Pancreas (tissue), 10 donors: ENCODE data around the gene FBLN1. TPM values are rescaled to one million over a fixed set of nuclear protein-coding genes. Genes with fewer than 3 reads are reported as not detected.
A peak's percentile ranks its signal among the peaks of the same experiment; 100 is the strongest.
"Not testable (repeated sequence)": the region's sequence is repeated elsewhere in the genome, so short reads cannot be mapped to it uniquely, and the experiment has no call there.

ENCODE experiments used
- ATAC-seq, 4 donors: fragments of 200-7000 bp; cut with Tn5 transposase; one replicate each; pipeline versions ENCODE4 v1.8.0 to v1.9.1; 2020; ENCODE audit warnings: mild to moderate bottlenecking in 4 of 4, moderate library complexity in 4 of 4
- DNase-seq, 6 donors: peaks; one replicate each; pipeline ENCODE4 v3.0.0-alpha.2; 2020
- FAIRE-seq: peaks from 2 replicates; lab custom pipeline; 2012; peaks lifted over from hg19 to GRCh38; lab: Jason Lieb, UNC
- H3K27ac ChIP-seq, 4 donors: fragments of 200-600 bp; sonication (generic); 1 replicate in 3 of 4; 2 replicates in 1 of 4; pipeline versions ENCODE4 v1.5.0 to v1.8.0; 2020
- H3K27me3 ChIP-seq, 4 donors: fragments of 200-600 bp; one replicate each; pipeline ENCODE4 v1.8.0; 2021
- H3K36me3 ChIP-seq, 3 donors: fragments of 200-600 bp; sonication (generic) in 1 of 3; one replicate each; pipeline versions ENCODE4 v1.5.0 to v1.8.0; 2020 to 2021
- H3K4me1 ChIP-seq, 3 donors: fragments of 200-600 bp; one replicate each; pipeline ENCODE4 v1.8.0; 2021
- H3K4me3 ChIP-seq, 4 donors: fragments of 200-600 bp; sonication (generic) in 2 of 4; one replicate each; pipeline versions ENCODE4 v1.5.0 to v1.8.0; 2020 to 2021
- H3K9me3 ChIP-seq, 4 donors: fragments of 200-600 bp; one replicate each; pipeline ENCODE4 v1.8.0; 2021
- WGBS, 2 donors: extraction: QIAGEN DNeasy Blood & Tissue Kit; methylation state at CpG; one replicate each; pipeline ENCODE4 v1.1.7; 2013; 5-methylcytosine and 5-hydroxymethylcytosine counted together
- intact Hi-C, 3 donors: fragments of 100-400 bp; cut with DNase I; formaldehyde crosslinking; loops; one replicate each; pipeline versions ENCODE4 v1.11.1 to v1.14.2; 2022
- polyA plus RNA-seq, 2 donors: library from polyadenylated mRNA; stranded (reverse); fragments of 200-250 nt; gene quantifications; one replicate each; pipeline ENCODE4 v1.2.3, GENCODE V29; 2013
- total RNA-seq, 6 donors: library from RNA; stranded (reverse); fragmentation: NEBNext Ultra II Directional in 4 of 6; extraction: Animal tissue kit (Norgen Biotek cat#: 25700) in 4 of 6; gene quantifications; one replicate each; pipeline versions ENCODE4 v1.2.1 to v1.2.4, GENCODE V29; 2021 to 2023
- TF ChIP-seq, protein P1 (sequence below), 4 donors: fragments of 200-600 bp; sonication (generic) in 3 of 4; IDR thresholded peaks; one replicate each; pipeline versions ENCODE4 v1.5.0 to v1.8.0; 2021; ENCODE audit warnings: antibody characterized with exemption in 4 of 4
- donor health status: healthy with polysubstance abuse.
- donor health status: DM: no; HTN: no; CAD: no; lungs with moderate emphysema.
- donor health status: DM: no; HTN: no; CAD: no.
- donor health status: control.
- donor health status: control.
- donor health status: Bipolar disorder and iron deficiency.
- donor health status: DM: yes; HTN: yes; CAD: no.
- donor health status: DM: no; HTN: no; CAD: no.
- donor health status: DM: no; HTN: no; CAD: no.
- donor health status: DM: yes; HTN: yes; CAD: no.

Gene FBLN1
- total and polyA plus RNA-seq, 8 donors = 12.0 to 114 (median 21.5) TPM

DNA sequence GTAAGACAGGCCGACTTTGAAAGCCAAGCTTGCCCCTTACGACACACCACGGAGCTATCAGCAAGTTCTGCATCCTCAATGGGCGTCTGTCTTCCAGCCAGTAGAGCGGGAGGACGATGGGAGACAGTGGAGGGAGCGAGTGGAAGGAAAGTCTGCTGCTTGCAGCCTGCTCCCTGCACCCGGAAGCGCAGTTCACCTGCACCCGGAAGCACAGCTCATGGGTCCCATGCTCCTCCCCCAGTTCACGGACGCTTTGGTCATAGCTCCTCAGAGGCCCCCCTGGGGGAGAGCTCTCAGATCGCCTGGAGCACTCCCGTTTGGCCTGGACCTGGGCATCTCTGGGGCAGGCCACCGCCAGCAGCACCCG lies 51.3 kb downstream of the FBLN1 start:
- TF ChIP-seq, protein P1, sequence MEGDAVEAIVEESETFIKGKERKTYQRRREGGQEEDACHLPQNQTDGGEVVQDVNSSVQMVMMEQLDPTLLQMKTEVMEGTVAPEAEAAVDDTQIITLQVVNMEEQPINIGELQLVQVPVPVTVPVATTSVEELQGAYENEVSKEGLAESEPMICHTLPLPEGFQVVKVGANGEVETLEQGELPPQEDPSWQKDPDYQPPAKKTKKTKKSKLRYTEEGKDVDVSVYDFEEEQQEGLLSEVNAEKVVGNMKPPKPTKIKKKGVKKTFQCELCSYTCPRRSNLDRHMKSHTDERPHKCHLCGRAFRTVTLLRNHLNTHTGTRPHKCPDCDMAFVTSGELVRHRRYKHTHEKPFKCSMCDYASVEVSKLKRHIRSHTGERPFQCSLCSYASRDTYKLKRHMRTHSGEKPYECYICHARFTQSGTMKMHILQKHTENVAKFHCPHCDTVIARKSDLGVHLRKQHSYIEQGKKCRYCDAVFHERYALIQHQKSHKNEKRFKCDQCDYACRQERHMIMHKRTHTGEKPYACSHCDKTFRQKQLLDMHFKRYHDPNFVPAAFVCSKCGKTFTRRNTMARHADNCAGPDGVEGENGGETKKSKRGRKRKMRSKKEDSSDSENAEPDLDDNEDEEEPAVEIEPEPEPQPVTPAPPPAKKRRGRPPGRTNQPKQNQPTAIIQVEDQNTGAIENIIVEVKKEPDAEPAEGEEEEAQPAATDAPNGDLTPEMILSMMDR (IDR thresholded peaks at IDR 0.05) = no peak
- no peaks in the 10 kb centered on the region for H3K36me3 ChIP-seq
- no peak overlapping the region for H3K27ac ChIP-seq
- peaks cover 0 to 10% (median 0%) of the 10 kb centered on the region in 3 donors for H3K4me1 ChIP-seq
- WGBS, 2 donors = 36 to 38% methylated on average over 16 of the region's 16 CpGs
- H3K9me3 ChIP-seq = no peaks in the 10 kb centered on the region
- no peaks in the 10 kb centered on the region for H3K27me3 ChIP-seq
- FAIRE-seq = no peak
- no peak overlapping the region for H3K4me3 ChIP-seq
- DNase-seq = no peak
- ATAC-seq = peak; percentile 26 to 61 (median 45)
- intact Hi-C loops = loop anchor here in 2 of 3 donors (5.0 kb wide), 2 partner anchors 112 to 287 kb away; no protein-coding TSS in a partner anchor

DNA sequence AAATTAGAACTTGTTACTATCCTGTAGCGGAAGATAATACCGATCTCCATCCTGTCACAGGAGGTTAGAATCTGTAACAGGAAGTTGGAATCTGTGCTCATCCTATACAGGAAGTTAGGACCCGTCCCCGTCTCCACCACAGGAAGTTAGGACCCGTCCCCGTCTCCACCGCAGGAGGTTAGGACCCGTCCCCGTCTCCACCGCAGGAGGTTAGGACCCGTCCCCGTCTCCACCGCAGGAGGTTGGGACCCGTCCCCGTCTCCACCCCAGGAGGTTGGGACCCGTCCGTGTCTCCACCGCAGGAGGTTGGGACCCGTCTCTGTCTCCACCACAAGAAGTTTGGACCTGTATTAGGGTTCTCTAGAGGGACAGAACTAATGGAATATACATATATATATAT lies 52.2 kb downstream of the FBLN1 start:
- H3K4me3 ChIP-seq = no peak overlapping the region

DNA sequence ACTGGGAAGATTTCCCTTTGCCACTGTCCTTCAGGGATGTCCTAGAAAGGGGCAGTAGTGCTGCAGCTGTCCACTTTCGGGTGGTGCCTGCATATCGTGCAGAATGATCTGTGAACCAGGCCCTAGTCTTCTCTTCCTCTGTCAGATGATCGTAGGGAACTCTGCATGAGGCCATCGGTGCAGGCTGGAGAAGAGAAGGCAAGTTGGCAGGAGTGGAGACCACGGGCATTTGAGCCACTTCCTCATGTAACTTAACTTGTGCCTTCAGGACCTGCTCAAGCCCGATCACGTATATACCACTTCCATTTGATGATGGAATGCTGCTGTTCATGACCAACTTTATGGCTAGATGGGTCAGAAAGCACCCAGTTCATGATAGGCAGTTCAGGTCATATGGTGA lies 55.2 kb downstream of the FBLN1 start:
- 64 to 77% methylated on average over 7 of the region's 7 CpGs for WGBS, 2 donors
- H3K36me3 ChIP-seq, H3K27ac ChIP-seq, H3K27me3 ChIP-seq, ATAC-seq, DNase-seq, H3K4me3 ChIP-seq, FAIRE-seq, H3K9me3 ChIP-seq, intact Hi-C loops: not testable (repeated sequence)
- H3K4me1 ChIP-seq = peaks cover 0 to 10% (median 0%) of the 10 kb centered on the region in 3 donors

More for the DNA sequence above, 52.2 kb downstream of the FBLN1 start:
- Histone ChIP-seq H3K4me1 (peaks cover 0 to 10% (median 0%) of the 10 kb centered on the region in 3 donors), H3K27me3 (no peaks in the 10 kb centered on the region), H3K9me3 (no peaks in the 10 kb centered on the region), H3K27ac (no peak overlapping the region), H3K36me3 (no peaks in the 10 kb centered on the region)
- intact Hi-C loops = loop anchor here in 2 of 3 donors (5.0 kb wide), 2 partner anchors 113 to 288 kb away; no protein-coding TSS in a partner anchor
- ATAC-seq = no peak
- 74 to 81% methylated on average over 18 to 19 of the region's 19 CpGs for WGBS, 2 donors
- DNase-seq = no peak
- TF ChIP-seq, protein P1 (IDR thresholded peaks at IDR 0.05) = no peak
- no peak for FAIRE-seq

DNA sequence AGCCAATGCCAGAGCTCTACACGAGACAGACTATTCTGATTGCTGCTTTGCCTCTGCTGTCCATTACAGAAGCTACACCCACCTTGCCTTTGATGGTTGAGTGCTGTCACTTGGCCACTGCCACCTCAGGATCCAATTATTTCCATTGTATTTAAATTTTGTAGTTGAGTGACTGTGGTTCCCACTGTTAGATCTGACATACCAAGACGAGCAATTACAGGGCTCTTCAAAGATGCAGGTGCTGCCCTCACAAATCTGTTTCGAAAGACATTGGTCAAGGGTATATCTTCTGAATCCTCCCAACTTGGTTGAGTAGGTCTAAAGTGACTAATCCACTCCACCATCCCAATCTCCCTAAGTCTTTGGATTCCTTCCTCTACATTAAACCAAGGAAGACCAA lies 57.4 kb downstream of the FBLN1 start:
- H3K36me3 ChIP-seq, H3K4me1 ChIP-seq, H3K9me3 ChIP-seq, ATAC-seq, DNase-seq, H3K27ac ChIP-seq, FAIRE-seq, H3K4me3 ChIP-seq, H3K27me3 ChIP-seq, intact Hi-C loops: not testable (repeated sequence)
- WGBS, 2 donors = 71 to 81% methylated on average over 3 of the region's 3 CpGs

DNA sequence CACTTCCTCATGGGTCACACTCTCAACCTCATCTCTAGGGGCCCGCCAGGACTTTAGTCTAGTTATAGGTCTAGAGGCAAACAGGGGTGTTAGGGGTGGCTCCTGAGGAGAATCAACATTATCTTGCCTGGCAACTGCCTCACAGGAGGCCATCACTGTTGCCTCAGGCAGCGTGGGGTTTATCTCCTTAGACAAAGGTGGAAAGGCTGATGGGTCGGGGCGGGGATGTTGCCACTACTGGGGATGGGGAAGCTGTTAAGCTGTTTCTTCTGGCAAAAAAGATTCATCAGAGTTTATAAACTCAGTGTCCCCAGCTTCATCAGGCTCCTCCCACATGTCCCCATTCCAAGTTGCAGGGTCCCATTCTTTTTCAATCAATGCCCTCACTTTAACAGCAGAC lies 58.1 kb downstream of the FBLN1 start:
- H3K4me1 ChIP-seq, H3K9me3 ChIP-seq, H3K4me3 ChIP-seq, H3K27me3 ChIP-seq, intact Hi-C loops, DNase-seq, ATAC-seq, H3K36me3 ChIP-seq, H3K27ac ChIP-seq, FAIRE-seq: not testable (repeated sequence)
- WGBS, 2 donors = 86 to 91% methylated on average over 4 of the region's 4 CpGs

DNA sequence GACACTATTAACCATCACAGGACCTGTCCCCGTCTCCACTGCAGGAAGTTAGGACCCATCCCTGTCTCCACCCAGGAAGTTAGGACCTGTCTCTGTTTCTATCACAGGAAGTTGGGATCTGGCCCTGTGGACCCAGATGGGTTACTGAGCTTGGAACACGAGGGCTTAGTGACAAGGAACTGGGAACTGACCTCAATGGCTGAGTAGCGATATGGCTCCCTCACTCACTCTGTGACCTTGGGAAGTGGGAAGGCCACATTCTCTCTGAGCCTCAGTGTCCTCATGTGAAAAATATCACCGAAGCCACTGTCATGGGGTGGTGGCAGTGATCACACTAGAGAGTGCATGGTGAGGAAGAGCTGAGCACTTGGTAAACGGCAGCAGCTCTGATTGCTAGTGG lies 59.4 kb downstream of the FBLN1 start:
- WGBS, 2 donors = 77 to 78% methylated on average over 5 of the region's 5 CpGs

More for the DNA sequence above, 59.4 kb downstream of the FBLN1 start:
- no peaks in the 10 kb centered on the region for H3K9me3 ChIP-seq
- ATAC-seq (no peak), FAIRE-seq (no peak), DNase-seq (no peak)
- no peaks in the 10 kb centered on the region for H3K4me1 ChIP-seq
- intact Hi-C loops = no loop called here
- no peaks in the 10 kb centered on the region for H3K27me3 ChIP-seq
- no peak overlapping the region for H3K27ac ChIP-seq
- no peak overlapping the region for H3K4me3 ChIP-seq
- TF ChIP-seq, protein P1 (IDR thresholded peaks at IDR 0.05) = no peak
- no peaks in the 10 kb centered on the region for H3K36me3 ChIP-seq
